Neural progenitor cell (in vitro differentiated cells): ENCODE results near the gene STAM.

Source experiments
- EZH2 ChIP-seq: fragments of 200-600 bp; sonication (generic); IDR thresholded peaks from 2 replicates; pipeline ENCODE4 v1.6.1; 2017; ENCODE audit warnings: antibody characterized with exemption, mild to moderate bottlenecking, moderate library complexity
- TF ChIP-seq, protein P1 (sequence below): fragments of 200-600 bp; sonication (generic); IDR thresholded peaks from 2 replicates; pipeline ENCODE4 v1.5.1; 2017; ENCODE audit warnings: antibody characterized with exemption, mild to moderate bottlenecking

DNA sequence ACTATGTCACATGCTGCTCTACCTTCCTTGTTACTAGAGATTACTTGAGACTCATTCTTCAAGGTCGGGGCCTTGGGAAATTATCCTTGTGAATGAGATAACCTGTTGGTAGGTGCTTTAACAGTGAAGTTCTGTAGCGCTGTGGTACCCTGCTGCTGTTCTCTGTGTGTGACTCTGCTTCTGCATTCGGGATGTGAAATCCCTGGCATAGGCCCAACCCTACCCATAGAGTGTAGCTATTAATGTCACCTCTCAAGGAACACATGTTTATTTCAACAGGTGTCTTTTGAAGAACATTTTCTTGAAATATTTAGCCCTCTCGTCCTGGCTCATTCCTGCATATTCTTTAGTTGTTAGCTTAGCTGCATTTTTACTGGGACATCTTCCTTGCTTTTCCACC is 66.2 kb downstream of the STAM start:
- TF ChIP-seq, protein P1, sequence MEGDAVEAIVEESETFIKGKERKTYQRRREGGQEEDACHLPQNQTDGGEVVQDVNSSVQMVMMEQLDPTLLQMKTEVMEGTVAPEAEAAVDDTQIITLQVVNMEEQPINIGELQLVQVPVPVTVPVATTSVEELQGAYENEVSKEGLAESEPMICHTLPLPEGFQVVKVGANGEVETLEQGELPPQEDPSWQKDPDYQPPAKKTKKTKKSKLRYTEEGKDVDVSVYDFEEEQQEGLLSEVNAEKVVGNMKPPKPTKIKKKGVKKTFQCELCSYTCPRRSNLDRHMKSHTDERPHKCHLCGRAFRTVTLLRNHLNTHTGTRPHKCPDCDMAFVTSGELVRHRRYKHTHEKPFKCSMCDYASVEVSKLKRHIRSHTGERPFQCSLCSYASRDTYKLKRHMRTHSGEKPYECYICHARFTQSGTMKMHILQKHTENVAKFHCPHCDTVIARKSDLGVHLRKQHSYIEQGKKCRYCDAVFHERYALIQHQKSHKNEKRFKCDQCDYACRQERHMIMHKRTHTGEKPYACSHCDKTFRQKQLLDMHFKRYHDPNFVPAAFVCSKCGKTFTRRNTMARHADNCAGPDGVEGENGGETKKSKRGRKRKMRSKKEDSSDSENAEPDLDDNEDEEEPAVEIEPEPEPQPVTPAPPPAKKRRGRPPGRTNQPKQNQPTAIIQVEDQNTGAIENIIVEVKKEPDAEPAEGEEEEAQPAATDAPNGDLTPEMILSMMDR = no peak
- no peak for TF ChIP-seq EZH2
